CD4-positive, alpha-beta T cell treated with Interleukin-12 subunit alpha and Interleukin-12 subunit beta, for 1 hour (primary cell): Measurements from ENCODE around the gene UBE4B.

Experiments
- DNase-seq: peaks from one replicate; pipeline ENCODE4 v3.0.0-alpha.2; 2020

Gene UBE4B

GRCh38 chr1:10121688-10122087 lies 88.9 kb downstream of the UBE4B start:
- DNase-seq: no peak

DNA sequence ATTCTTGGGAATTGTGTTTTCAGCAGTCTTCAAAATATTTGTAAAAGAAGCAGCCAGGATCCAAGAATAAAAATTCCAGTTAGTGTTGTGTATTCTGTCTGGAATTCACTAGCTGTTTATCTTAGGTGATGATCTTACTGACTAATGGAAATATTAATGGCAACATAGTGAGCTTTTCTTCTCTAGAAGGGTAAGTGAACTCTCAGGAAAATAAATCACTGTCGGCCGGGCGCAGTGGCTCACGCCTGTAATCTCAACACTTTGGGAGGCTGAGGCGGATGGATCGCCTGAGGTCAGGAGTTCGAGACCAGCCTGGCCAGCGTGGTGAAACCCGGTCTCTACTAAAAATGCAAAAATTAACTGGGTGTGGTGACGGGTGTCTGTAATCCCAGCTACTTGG lies 90.2 kb downstream of the UBE4B start:
- no peak for DNase-seq

DNA sequence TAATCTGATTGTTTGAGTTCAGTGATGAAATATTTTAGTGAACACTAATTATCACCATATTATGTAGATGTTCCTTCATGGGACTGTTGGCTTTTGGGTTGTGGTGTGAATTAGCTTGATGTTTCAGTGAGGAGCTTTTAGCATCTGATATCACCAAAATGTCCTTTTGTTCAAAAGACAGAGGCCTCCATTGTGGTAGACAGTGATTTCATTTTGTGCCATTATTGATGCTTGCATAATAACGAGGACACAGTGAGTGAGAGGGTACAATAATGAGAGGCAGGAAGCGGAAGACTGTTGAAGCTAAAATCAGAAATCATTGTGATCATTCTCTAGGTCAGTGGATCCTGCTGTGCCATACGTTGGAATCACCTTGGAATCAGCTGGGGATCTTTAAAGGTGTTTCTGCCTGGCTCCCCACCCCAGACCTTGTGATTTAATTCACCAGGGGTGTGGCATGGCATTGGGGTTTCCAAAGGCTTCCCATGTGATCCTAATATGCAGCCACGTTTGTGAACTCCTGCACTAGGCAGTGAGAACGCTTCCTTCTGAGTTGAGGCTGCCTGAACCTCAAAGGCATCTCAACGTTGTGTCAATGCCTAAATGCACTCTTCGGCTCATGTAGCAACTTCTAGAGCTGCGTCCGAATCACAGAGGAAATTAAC lies 95.5 kb downstream of the UBE4B start:
- DNase-seq: no peak

GRCh38 chr1:10132316-10132715 lies 99.6 kb downstream of the UBE4B start:
- no peak for DNase-seq

DNA sequence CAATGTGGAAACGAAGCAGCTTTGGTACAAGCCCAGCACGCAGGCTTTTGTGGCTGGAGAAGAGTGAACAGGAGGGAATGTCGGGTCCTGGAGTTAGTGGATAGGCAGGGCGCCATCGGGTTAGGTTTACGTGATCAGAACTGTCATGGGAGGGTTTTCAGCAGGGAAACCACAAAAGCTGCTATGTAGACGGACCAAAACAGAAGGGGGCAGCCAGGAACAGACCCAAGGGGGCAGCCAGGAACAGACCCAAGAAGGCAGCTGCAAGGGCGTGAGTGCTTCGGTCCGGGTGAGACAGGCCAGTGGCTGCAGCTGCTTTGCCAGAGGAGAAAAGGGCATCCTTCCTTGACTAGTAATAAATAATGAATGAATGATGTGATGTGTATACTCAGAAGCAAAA lies 100.1 kb downstream of the UBE4B start:
- no peak for DNase-seq

GRCh38 chr1:10140981-10141380 lies 108.2 kb downstream of the UBE4B start:
- DNase-seq: no peak

DNA sequence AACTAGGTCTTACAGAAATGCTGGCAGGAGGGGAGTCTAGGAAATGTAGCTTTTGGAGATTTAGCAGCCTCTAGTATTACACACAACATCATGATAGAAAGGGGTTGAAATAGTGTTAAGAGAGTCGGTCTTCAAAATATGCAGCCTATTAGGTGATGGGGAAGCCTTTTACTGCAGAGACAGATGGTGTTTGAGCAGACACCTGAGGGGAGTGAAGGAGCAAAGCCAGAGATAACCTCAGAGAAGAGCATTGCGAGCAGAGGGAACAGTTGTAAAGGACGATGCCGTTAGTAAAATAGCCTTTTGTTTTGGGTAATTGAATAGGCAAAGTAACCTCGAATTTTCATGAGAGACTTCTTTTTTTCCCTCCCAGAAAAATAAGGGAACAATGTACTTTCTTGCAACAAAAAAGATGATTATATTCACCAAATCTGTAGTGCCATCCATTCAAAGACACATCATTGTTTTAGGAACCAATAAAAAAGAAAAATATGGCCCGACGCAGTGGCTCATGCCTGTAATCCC lies 111.3 kb downstream of the UBE4B start:
- DNase-seq: no peak

DNA sequence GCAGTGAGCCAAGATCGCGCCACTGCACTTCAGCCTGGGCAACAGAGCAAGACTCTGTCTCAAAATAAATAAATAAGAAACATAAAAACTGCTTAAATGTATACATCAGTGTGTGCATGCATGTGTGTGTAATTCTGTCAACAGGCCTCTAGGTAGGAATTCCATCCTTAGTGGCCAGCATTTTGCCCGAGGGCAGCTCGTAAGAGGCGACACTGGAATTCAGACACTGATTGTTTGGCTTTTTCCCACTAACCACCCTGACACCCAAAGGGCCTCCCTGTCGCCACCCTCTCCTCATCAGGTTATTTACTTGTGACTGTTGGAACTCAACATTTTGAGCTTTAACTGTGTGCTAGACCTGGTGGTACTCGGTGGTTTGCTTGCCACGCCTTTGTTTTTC lies 113.6 kb downstream of the UBE4B start:
- DNase-seq: no peak

- no peak for DNase-seq
Observed at GRCh38 chr1:10149231-10149630, 116.5 kb downstream of the UBE4B start.

DNA sequence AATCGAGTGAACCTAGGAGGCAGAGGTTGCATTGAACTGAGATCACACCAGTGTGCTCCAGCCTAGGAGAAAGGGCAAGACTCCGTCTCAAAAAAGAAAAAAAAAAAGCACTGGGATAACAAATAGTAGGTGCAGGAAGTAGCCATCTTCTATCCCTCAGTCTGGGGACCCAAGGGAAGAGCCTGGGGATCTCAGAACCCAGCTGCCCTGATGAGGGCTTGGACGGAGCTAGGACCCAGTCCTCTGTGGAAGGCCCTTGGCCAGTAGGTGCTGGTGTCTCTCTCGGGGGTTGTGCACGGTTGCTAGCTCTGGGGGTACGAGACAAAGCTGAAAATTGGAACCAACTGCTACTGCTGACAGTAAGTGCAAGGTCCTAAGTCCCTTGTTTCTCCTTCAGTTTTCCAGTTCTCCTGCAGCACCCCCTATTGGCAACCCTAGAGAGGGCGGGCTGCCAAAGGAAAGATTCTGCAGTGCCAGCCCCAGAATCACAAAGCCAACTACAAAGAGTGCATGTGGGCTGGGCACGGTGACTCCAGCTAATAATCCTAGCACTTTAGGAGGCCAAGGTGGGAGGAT lies 120.0 kb downstream of the UBE4B start:
- peak; percentile 22 for DNase-seq

DNA sequence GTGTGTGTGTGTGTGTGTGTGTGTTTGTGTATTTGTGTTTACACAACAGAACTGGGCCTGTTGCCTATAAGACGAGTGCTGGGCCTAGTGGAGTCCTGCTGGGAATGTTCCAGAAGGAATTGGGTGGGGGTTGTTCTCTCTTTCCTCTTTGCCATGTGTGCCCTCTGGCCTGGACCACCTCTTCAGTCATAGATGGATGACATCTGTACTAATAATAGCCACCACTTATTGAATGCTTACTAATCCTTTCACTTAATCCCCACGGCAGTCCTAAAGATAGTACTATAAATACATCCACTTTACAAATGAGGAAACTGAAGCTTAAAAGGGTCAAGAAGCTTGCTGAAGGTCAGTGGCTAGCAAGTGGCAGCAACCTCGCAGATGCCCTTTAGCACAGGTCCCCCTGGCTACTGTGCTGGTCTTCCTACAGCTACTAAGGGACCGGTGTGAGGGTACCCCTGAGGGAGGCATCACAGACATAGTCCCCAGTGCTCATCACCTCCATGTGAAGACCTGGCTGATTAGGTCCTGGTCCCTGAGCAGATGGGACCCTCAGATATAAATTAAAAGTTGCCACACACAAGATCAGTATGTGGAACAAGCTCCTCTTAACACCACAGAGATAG lies 122.4 kb downstream of the UBE4B start:
- no peak for DNase-seq

DNA sequence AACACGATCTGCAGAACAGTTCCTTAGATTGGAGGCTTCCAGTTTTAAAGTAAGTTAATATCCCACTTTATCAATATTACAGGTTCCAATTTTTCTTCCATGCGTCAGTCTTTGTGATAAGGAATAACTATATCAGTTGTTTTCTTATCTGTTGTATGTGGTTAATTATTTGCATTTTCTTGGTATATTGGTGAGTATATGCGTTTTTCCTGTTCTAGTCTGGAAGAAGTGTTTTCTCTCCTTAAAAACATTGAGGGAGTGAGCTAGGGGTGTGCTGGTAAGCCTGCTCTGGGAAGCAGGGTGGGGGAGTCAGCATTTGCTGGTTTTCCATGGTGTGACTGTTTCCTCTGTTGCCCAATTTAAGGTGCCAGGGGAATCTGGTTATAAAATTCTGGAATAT lies 127.4 kb downstream of the UBE4B start:
- no peak for DNase-seq

- DNase-seq: no peak
Observed at GRCh38 chr1:10160907-10161490, 128.2 kb downstream of the UBE4B start.

DNA sequence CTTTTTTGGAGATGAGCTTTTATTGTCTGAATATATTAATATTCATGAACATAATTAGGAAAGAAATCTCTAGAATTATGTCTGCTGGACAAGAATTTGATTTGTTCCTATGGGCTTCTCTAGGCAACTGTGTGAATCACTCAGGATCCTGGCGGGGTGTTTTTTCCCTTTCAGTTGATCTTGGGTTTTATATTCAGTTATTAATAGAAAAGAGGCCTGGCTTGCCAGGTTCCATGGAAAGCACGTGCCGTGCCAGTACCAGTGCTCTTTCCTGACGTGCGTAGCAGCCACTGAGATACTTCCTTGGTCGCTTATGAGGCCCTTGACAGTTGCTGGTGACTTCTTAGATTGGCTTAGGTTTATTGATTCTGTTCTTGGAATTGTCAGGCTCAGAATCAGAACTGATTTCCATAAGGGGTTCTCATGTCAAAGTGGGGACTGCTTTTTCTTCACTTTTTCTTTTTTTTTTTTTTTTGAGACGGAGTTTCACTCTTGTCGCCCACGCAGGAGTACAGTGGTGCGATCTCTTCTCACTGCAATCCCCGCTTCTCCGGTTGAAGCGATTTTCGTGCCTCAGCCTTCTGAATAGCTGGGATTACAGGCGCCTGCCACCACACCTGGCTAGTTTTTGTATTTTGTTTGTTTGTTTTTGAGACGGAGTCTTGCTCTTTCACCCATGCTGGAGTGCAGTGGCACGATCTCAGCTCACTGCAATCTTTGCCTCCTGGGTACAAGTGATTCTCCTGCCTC lies 129.0 kb downstream of the UBE4B start:
- DNase-seq: no peak

DNA sequence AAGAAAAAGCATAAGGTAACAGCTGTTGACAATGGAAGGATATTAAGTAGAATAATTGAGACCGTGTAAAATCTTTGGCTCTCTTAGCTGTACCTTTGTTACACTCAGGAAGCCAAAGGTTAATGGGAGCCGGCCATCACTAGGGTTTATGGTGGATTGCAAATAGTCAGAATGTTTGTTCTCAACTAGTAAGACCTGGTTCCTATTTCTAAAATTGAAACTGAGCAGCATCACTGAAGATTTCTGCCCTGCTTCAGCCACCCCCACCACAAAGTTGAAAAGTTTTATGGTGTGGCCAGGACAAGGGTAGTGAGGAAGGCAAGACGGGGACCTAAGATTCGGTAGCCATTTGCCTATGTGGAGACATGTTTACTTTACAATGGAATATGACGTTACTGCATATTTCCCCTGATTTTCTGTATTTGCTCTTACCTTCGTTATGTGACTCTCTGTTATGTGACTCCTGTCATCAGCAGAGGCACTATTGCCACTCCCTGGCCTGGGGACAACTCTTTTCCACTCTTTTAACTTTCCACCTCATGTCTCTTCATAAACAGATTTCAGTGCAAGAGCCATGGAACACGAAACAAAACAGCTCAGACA lies 136.3 kb downstream of the UBE4B start:
- no peak for DNase-seq

DNA sequence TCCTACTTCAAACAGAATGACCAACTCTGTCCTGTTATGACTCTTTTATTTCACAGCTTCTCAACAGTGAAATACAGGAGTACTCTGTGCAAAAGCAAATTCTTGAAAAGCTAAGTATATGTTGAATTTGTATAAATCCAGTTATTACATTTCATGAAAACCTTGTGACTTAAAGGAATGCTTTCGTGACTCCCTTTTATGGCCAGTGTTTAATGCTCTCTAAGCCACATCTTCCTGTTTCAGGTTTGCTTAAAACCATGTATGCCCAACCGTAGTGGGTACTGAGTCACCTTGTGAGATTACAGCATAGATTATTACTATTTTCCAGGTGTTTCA lies 137.4 kb downstream of the UBE4B start:
- no peak for DNase-seq

- DNase-seq: no peak
Observed at GRCh38 chr1:10171105-10171767, 138.5 kb downstream of the UBE4B start.

DNA sequence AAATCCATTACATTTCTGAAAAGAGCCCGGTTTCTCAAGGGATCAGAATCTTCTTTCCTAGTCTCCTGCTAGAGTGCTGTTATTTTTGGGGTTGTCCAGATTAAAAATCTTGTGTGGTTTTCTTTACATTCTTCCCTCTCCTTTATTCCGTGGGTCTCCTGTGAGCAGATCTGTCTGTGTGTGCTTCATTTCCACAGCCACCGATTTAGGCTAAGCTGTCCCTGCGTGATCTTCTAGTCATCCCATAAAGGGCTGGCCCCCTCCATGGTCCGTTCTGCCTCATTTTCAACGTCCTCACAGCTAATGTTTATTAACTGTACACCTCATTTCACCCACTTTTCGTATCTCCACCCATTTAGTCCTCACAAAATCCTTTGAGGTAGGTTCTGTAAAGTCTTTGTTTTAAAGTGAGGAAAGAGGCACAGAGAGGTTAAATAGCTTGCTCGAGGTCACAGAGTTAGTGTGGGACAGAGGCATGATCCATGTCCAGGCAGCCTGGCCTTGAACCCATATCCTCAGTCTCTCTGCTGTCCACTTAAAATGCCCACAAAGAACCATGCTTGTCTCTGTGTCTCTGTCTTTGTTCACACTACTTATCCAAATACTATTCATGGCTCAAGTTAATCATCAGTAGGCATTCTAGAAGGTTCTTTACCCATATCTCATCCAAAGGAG lies 139.4 kb downstream of the UBE4B start:
- DNase-seq: no peak

GRCh38 chr1:10173582-10173981 lies 140.8 kb downstream of the UBE4B start:
- DNase-seq: no peak

DNA sequence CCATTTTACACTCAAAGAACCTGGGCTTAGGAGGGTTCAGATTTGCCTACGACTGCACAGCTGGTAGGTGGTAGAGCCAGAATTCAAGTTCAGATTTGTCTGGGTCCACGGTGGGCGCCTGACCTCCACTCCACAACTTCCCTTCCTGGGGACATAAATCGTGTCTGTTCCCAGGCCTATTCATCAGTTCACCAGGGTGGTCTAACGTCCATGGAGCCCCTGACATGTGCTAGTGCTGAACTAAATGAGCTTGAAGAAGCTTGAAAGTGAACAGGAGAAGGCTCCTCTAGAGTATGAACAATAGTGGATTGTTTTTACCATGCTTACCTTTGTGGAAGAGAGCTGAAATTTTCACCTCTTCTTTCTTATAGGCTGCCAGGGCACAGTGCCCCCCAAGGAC lies 145.1 kb downstream of the UBE4B start:
- no peak for DNase-seq

DNA sequence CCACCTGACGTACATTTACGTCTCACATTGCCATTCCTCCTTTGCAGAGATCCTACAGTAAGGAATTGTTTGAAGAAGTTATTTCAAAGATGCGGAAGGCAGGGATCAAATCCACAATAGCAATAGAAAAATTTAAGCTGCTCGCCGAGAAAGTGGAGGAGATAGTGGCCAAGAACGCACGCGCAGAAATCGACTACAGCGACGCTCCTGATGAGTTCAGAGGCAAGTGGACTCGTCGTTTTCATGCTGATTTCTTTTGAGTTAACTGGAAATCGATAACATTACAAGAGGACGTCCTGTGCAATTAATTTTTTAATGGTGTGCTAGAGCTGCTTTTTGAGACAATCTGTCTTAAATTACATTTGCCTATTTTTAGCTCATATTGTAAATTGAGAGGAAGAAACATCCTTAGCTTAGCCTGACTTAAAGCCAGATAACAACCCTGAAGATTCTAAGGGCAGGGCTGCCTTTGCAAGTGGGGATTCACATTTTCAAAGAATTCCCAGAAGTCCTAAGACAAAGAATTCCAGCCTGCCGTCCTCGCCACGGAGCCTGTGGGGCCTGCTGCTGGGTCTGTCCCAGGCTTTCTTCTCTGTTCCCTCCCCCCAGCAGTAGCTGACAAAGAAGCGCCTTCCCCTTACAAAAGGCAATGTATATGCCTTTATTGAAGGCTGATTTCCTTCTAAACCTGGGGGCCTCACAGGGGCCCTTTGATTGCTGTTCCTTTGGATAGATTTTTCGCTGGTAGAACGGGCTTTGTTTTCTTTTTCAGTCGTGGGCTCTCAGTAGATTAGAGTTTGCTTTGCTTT lies 146.0 kb downstream of the UBE4B start:
- no peak for DNase-seq
